Fibroblast of lung (primary cell): Measurements from ENCODE around the gene USP32.

Experiments used
- EZH2 ChIP-seq: IDR thresholded peaks from 2 replicates; pipeline ENCODE4 v1.5.1; 2012; ENCODE audit warnings: low read length, control low read depth, mild to moderate bottlenecking; ENCODE audit errors: missing control alignments
- TF ChIP-seq, protein P1 (sequence below), 2 donors: IDR thresholded peaks in 1 of 2; conservative IDR thresholded peaks in 1 of 2; 1 replicate in 1 of 2; 2 replicates in 1 of 2; pipeline ENCODE4 v1.5.1; 2011 to 2012; ENCODE audit warnings: low read length in 2 of 2, control low read depth in 1 of 2, inconsistent platforms in 1 of 2, low read depth in 1 of 2, mild to moderate bottlenecking in 1 of 2

DNA sequence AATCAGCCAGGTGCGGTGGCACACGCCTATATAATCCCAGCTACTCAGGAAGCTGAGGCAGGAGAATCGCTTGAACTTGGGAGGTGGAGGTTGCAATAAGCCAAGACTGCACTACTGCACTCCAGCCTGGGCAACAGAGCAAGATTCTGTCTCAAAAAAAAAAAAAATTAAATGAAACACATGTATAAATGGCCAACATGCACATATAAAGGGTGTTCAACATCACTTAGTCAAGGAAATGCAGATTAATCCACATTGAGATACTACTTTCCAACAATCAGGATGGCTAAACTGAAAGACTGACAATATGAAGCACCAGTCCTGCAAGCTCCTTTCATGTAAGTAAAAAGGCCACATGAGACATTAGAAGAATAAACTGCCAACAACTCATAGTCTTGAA lies 20.5 kb downstream of the USP32 start:
- TF ChIP-seq, protein P1, sequence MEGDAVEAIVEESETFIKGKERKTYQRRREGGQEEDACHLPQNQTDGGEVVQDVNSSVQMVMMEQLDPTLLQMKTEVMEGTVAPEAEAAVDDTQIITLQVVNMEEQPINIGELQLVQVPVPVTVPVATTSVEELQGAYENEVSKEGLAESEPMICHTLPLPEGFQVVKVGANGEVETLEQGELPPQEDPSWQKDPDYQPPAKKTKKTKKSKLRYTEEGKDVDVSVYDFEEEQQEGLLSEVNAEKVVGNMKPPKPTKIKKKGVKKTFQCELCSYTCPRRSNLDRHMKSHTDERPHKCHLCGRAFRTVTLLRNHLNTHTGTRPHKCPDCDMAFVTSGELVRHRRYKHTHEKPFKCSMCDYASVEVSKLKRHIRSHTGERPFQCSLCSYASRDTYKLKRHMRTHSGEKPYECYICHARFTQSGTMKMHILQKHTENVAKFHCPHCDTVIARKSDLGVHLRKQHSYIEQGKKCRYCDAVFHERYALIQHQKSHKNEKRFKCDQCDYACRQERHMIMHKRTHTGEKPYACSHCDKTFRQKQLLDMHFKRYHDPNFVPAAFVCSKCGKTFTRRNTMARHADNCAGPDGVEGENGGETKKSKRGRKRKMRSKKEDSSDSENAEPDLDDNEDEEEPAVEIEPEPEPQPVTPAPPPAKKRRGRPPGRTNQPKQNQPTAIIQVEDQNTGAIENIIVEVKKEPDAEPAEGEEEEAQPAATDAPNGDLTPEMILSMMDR (conservative IDR thresholded peaks at IDR 0.05 in 1 of 2, IDR thresholded peaks at IDR 0.05 in 1 of 2; ENCODE audit: low read depth in 1 of 2, low read length in 2 of 2): no peak
- TF ChIP-seq EZH2: no peak
